GM12878 (cell line): ENCODE measurements around the gene PLXNA2. TPM values are rescaled to one million over a fixed set of nuclear protein-coding genes. Genes with fewer than 3 reads are reported as not detected.

Source experiments
- NR2C1 ChIP-seq: fragments of 450-650 bp; IDR thresholded peaks from 2 replicates; pipeline ENCODE4 v1.6.1; 2017; ENCODE audit warnings: antibody characterized with exemption, mild to moderate bottlenecking, moderate library complexity
- NR2F1 ChIP-seq: fragments of 450-650 bp; conservative IDR thresholded peaks from 2 replicates; pipeline ENCODE4 v1.6.1; 2017; ENCODE audit warnings: mild to moderate bottlenecking
- PAX5 ChIP-seq: IDR thresholded peaks from 2 replicates; pipeline ENCODE4 v1.6.1; 2011; ENCODE audit warnings: low read depth, low read length, borderline replicate concordance
- POU2F2 ChIP-seq: IDR thresholded peaks from 3 replicates; pipeline ENCODE4 v1.6.1; 2011; ENCODE audit warnings: low read depth, mild to moderate bottlenecking, low read length, borderline replicate concordance
- RAD51 ChIP-seq: fragments of 450-650 bp; IDR thresholded peaks from 2 replicates; pipeline ENCODE4 v1.6.1; 2016; ENCODE audit warnings: moderate library complexity, mild to moderate bottlenecking, inconsistent platforms
- RUNX3 ChIP-seq: IDR thresholded peaks from 2 replicates; pipeline ENCODE4 v1.6.1; 2012; ENCODE audit warnings: low read length, inconsistent platforms
- SIN3A ChIP-seq: IDR thresholded peaks from 2 replicates; pipeline ENCODE4 v1.6.1; 2012; ENCODE audit warnings: low read depth, low read length, improper control_type of control experiment
- polyA plus RNA-seq, 11 experiments: library from polyadenylated mRNA; depleted of rRNA in 4 of 11; unstranded in 6 of 11; stranded (reverse) in 5 of 11; fragments of >200 nt; fragmentation: Nextera tagmentation in 4 of 11; fragmentation: Illumina TruSeq in 1 of 11; extraction: Ambion mirVana in 4 of 11; extraction: Trizol in 1 of 11; gene quantifications; 1 replicate in 1 of 11; 2 replicates in 10 of 11; pipeline versions ENCODE4 v1.2.1 to v1.2.3, GENCODE V29; 2011 to 2016; ENCODE audit warnings: inconsistent platforms in 2 of 11, missing spikeins in 2 of 11, low read depth in 1 of 11
- total RNA-seq, 4 experiments: library from RNA; depleted of rRNA in 3 of 4; stranded (reverse); fragments of >200 nt in 3 of 4; fragmentation: Illumina TruSeq in 1 of 4; extraction: Trizol in 1 of 4; gene quantifications; 2 replicates each; pipeline versions ENCODE4 v1.2.1 to v1.2.3, GENCODE V29; 2013 to 2021
- TF ChIP-seq, protein P1 (sequence below): fragments of 450-650 bp; formaldehyde crosslinking; IDR thresholded peaks from 2 replicates; pipeline ENCODE4 v1.5.0; 2022; ENCODE audit warnings: mild to moderate bottlenecking, missing genetic modification characterization
- TF ChIP-seq, protein P2 (sequence below): IDR thresholded peaks from 2 replicates; pipeline ENCODE4 v1.6.1; 2012; ENCODE audit warnings: low read depth, low read length, improper control_type of control experiment
- TF ChIP-seq, protein P3 (sequence below): fragments of 450-650 bp; IDR thresholded peaks from 2 replicates; pipeline ENCODE4 v1.6.1; 2017; ENCODE audit warnings: mild to moderate bottlenecking, low read depth, inconsistent platforms; ENCODE audit not compliant: poor library complexity, severe bottlenecking
- TF ChIP-seq, protein P4 (sequence below): fragments of 450-650 bp; IDR thresholded peaks from 2 replicates; pipeline ENCODE4 v1.6.1; 2017; ENCODE audit warnings: antibody characterized with exemption, mild to moderate bottlenecking, moderate library complexity

The PLXNA2 gene
- total and polyA plus RNA-seq, 10 of the 15 experiments (the other 5 are each of a cell fraction or from before 2014, with no cell fraction given), result under 0.01 to 0.08 (median 0.07) TPM; not detected in 4

DNA sequence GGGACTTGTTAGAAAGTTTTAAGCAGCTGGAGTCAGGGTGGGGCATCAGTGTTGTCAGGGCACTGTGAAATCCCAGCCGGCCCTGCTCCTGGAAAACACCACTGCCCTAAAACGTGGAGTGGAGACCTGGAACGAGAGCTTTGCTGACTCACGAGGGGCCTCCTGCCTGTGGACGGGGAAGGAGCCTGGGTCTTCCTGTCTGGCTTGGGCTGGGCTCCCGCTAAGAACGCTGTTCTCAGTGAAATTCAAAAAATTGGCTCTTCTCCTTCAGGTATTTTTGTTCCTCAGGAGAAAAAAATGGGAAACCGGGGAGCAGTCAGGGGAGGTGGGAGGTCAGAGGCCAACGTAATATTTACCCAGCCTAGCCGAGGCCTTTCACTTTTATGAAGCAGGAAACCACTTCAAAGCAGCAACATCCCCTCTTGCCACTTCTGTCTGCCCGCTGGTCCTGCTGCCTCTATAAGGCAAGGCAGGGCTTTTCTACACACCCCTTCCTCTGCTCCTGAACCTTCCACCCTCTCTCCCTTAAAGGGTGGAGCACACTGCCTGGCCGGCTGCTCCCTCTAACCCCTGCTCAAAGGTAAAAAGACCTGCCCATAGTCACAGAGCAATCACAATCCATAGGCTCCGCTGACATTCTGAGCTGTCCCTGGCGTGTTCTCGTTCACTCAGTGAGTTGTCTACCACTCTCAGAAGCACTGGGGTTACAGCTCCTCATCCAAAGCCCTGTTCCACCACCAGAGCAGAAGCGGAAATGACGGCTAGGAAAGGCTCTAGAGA is 8.0 kb downstream of the PLXNA2 start (continued):
- TF ChIP-seq, protein P1, sequence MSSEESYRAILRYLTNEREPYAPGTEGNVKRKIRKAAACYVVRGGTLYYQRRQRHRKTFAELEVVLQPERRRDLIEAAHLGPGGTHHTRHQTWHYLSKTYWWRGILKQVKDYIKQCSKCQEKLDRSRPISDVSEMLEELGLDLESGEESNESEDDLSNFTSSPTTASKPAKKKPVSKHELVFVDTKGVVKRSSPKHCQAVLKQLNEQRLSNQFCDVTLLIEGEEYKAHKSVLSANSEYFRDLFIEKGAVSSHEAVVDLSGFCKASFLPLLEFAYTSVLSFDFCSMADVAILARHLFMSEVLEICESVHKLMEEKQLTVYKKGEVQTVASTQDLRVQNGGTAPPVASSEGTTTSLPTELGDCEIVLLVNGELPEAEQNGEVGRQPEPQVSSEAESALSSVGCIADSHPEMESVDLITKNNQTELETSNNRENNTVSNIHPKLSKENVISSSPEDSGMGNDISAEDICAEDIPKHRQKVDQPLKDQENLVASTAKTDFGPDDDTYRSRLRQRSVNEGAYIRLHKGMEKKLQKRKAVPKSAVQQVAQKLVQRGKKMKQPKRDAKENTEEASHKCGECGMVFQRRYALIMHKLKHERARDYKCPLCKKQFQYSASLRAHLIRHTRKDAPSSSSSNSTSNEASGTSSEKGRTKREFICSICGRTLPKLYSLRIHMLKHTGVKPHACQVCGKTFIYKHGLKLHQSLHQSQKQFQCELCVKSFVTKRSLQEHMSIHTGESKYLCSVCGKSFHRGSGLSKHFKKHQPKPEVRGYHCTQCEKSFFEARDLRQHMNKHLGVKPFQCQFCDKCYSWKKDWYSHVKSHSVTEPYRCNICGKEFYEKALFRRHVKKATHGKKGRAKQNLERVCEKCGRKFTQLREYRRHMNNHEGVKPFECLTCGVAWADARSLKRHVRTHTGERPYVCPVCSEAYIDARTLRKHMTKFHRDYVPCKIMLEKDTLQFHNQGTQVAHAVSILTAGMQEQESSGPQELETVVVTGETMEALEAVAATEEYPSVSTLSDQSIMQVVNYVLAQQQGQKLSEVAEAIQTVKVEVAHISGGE (CRISPR knock-in tag), result no peak
- TF ChIP-seq NR2C1, result peak; percentile 39; the same call in 1 of the 2 replicates
- TF ChIP-seq, protein P2, sequence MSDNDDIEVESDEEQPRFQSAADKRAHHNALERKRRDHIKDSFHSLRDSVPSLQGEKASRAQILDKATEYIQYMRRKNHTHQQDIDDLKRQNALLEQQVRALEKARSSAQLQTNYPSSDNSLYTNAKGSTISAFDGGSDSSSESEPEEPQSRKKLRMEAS, result no peak
- no peak for TF ChIP-seq RAD51
- TF ChIP-seq PAX5, result no peak
- TF ChIP-seq, protein P3, sequence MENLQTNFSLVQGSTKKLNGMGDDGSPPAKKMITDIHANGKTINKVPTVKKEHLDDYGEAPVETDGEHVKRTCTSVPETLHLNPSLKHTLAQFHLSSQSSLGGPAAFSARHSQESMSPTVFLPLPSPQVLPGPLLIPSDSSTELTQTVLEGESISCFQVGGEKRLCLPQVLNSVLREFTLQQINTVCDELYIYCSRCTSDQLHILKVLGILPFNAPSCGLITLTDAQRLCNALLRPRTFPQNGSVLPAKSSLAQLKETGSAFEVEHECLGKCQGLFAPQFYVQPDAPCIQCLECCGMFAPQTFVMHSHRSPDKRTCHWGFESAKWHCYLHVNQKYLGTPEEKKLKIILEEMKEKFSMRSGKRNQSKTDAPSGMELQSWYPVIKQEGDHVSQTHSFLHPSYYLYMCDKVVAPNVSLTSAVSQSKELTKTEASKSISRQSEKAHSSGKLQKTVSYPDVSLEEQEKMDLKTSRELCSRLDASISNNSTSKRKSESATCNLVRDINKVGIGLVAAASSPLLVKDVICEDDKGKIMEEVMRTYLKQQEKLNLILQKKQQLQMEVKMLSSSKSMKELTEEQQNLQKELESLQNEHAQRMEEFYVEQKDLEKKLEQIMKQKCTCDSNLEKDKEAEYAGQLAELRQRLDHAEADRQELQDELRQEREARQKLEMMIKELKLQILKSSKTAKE, result peak; percentile 57
- no peak for TF ChIP-seq POU2F2
- TF ChIP-seq NR2F1, result peak; percentile 97
- TF ChIP-seq, protein P4, sequence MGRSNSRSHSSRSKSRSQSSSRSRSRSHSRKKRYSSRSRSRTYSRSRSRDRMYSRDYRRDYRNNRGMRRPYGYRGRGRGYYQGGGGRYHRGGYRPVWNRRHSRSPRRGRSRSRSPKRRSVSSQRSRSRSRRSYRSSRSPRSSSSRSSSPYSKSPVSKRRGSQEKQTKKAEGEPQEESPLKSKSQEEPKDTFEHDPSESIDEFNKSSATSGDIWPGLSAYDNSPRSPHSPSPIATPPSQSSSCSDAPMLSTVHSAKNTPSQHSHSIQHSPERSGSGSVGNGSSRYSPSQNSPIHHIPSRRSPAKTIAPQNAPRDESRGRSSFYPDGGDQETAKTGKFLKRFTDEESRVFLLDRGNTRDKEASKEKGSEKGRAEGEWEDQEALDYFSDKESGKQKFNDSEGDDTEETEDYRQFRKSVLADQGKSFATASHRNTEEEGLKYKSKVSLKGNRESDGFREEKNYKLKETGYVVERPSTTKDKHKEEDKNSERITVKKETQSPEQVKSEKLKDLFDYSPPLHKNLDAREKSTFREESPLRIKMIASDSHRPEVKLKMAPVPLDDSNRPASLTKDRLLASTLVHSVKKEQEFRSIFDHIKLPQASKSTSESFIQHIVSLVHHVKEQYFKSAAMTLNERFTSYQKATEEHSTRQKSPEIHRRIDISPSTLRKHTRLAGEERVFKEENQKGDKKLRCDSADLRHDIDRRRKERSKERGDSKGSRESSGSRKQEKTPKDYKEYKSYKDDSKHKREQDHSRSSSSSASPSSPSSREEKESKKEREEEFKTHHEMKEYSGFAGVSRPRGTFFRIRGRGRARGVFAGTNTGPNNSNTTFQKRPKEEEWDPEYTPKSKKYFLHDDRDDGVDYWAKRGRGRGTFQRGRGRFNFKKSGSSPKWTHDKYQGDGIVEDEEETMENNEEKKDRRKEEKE, result no peak
- TF ChIP-seq RUNX3, result peak; percentile 76
- no peak for TF ChIP-seq SIN3A
